H1 (cell line): ENCODE results near the gene TRIM24. TPM values are rescaled to one million over a fixed set of nuclear protein-coding genes. Genes with fewer than 3 reads are reported as not detected.

Experiments used
- CTCF ChIA-PET: fragments of 300-600 bp; sonication (Branson Sonifier 250); formaldehyde crosslinking; loops from one replicate; lab custom pipeline; 2021; ENCODE audit not compliant: partially characterized antibody; lab: Charles Lee
- POLR2A ChIA-PET: fragments of 300-600 bp; sonication (Branson Sonifier 250); formaldehyde crosslinking; loops from one replicate; lab custom pipeline; 2021; ENCODE audit warnings: inconsistent platforms; ENCODE audit not compliant: partially characterized antibody; lab: Charles Lee
- DNase-seq, 2 experiments: peaks; one replicate each; pipeline versions ENCODE4 v3.0.0 to v3.0.0-alpha.2; 2010 to 2022; ENCODE audit warnings: low spot score in 2 of 2, low read depth in 1 of 2, mixed read lengths in 1 of 2
- FAIRE-seq: peaks from 2 replicates; lab custom pipeline; 2011; peaks lifted over from hg19 to GRCh38; lab: Jason Lieb, UNC
- H2AFZ ChIP-seq: 2 replicates; pipeline ENCODE4 v1.8.1; 2012; ENCODE audit warnings: low read length, inconsistent platforms
- H2AK5ac ChIP-seq: 2 replicates; pipeline ENCODE4 v1.6.1; 2013; ENCODE audit warnings: low read depth, low read length
- H2BK120ac ChIP-seq: replicated peaks from 2 replicates; pipeline ENCODE3; 2013; ENCODE audit warnings: low read depth, low read length, inconsistent platforms
- H2BK12ac ChIP-seq: 2 replicates; pipeline ENCODE4 v1.6.1; 2013; ENCODE audit warnings: low read depth, low read length
- H2BK15ac ChIP-seq: 2 replicates; pipeline ENCODE4 v1.6.1; 2013; ENCODE audit warnings: low read length
- H2BK20ac ChIP-seq: 2 replicates; pipeline ENCODE4 v1.6.1; 2013; ENCODE audit warnings: low read length
- H2BK5ac ChIP-seq: 2 replicates; pipeline ENCODE4 v1.6.1; 2013; ENCODE audit warnings: low read depth, low read length
- H3K14ac ChIP-seq: 2 replicates; pipeline ENCODE4 v1.6.1; 2013; ENCODE audit warnings: inconsistent platforms; ENCODE audit not compliant: insufficient read length
- H3K18ac ChIP-seq: 2 replicates; pipeline ENCODE4 v1.6.1; 2013; ENCODE audit warnings: low read length; ENCODE audit errors: extremely low read depth
- H3K23ac ChIP-seq: 2 replicates; pipeline ENCODE4 v1.6.1; 2013; ENCODE audit warnings: inconsistent platforms; ENCODE audit not compliant: insufficient read length
- H3K23me2 ChIP-seq: 2 replicates; pipeline ENCODE4 v1.6.1; 2013; ENCODE audit warnings: low read depth, low read length
- H3K27ac ChIP-seq: 2 replicates; pipeline ENCODE4 v1.6.1; 2011; ENCODE audit warnings: low read depth, low read length, inconsistent platforms
- H3K27me3 ChIP-seq, 4 experiments: replicated peaks in 1 of 4; 1 replicate in 1 of 4; 2 replicates in 3 of 4; pipeline versions ENCODE4 v1.6.1 to v1.8.1; 2011 to 2013; ENCODE audit warnings: low read length in 3 of 4, mild to moderate bottlenecking in 3 of 4, inconsistent platforms in 2 of 4, mixed read lengths in 2 of 4, moderate library complexity in 1 of 4; ENCODE audit not compliant: control insufficient read depth in 3 of 4, insufficient read depth in 3 of 4; ENCODE audit errors: extremely low read depth in 1 of 4
- H3K36me3 ChIP-seq, 4 experiments: 2 replicates each; pipeline versions ENCODE4 v1.6.1 to v1.8.1; 2011 to 2013; ENCODE audit warnings: mild to moderate bottlenecking in 4 of 4, low read length in 3 of 4, moderate library complexity in 2 of 4, control low read depth in 1 of 4, inconsistent platforms in 1 of 4; ENCODE audit not compliant: insufficient read depth in 4 of 4, control insufficient read depth in 2 of 4
- H3K4ac ChIP-seq: replicated peaks from 2 replicates; pipeline ENCODE3; 2013; ENCODE audit warnings: low read length, low read depth, mixed read lengths, inconsistent platforms; ENCODE audit not compliant: insufficient read length
- H3K4me1 ChIP-seq, 4 experiments: replicated peaks in 1 of 4; 1 replicate in 1 of 4; 2 replicates in 3 of 4; pipeline versions ENCODE4 v1.6.1 to v1.8.1; 2011 to 2013; ENCODE audit warnings: low read length in 3 of 4, inconsistent platforms in 2 of 4, mixed read lengths in 1 of 4; ENCODE audit not compliant: insufficient read depth in 4 of 4, control insufficient read depth in 3 of 4
- H3K4me2 ChIP-seq, 2 experiments: 2 replicates each; pipeline versions ENCODE4 v1.6.1 to v1.8.1; 2011 to 2013; ENCODE audit warnings: low read depth in 2 of 2, low read length in 2 of 2, control low read depth in 1 of 2, inconsistent platforms in 1 of 2, mild to moderate bottlenecking in 1 of 2; ENCODE audit not compliant: insufficient read depth in 1 of 2
- H3K4me3 ChIP-seq, 4 experiments: fragments of 200-600, 300-600 bp in 1 of 4; sonication (generic), shearing (Covaris generic), sonication (Bioruptor Twin) in 1 of 4; 2 replicates each; pipeline versions ENCODE4 v1.5.1 to v1.8.1; 2011 to 2016; ENCODE audit warnings: low read length in 4 of 4, low read depth in 3 of 4, control low read depth in 2 of 4, inconsistent platforms in 2 of 4, mild to moderate bottlenecking in 2 of 4, mixed read lengths in 1 of 4, moderate library complexity in 1 of 4; ENCODE audit not compliant: insufficient read depth in 2 of 4; ENCODE audit errors: extremely low read depth in 1 of 4
- H3K56ac ChIP-seq: replicated peaks from 2 replicates; pipeline ENCODE3; 2013; ENCODE audit warnings: low read depth, mild to moderate bottlenecking, mixed read lengths, low read length, inconsistent platforms; ENCODE audit not compliant: insufficient read length
- H3K79me1 ChIP-seq: 2 replicates; pipeline ENCODE4 v1.6.1; 2013; ENCODE audit warnings: low read depth, low read length, control low read depth
- H3K79me2 ChIP-seq, 2 experiments: 2 replicates each; pipeline versions ENCODE4 v1.6.1 to v1.8.1; 2012 to 2013; ENCODE audit warnings: low read length in 2 of 2, mild to moderate bottlenecking in 2 of 2, inconsistent platforms in 1 of 2; ENCODE audit not compliant: insufficient read depth in 2 of 2, control insufficient read depth in 1 of 2
- H3K9ac ChIP-seq, 4 experiments: replicated peaks in 1 of 4; 1 replicate in 1 of 4; 2 replicates in 3 of 4; pipeline versions ENCODE4 v1.6.1 to v1.8.1; 2011 to 2013; ENCODE audit warnings: low read depth in 3 of 4, low read length in 3 of 4, control low read depth in 2 of 4, mild to moderate bottlenecking in 2 of 4, moderate library complexity in 2 of 4, inconsistent platforms in 1 of 4; ENCODE audit errors: extremely low read depth in 1 of 4
- H3K9me3 ChIP-seq, 2 experiments: 2 replicates each; pipeline versions ENCODE4 v1.6.1 to v1.8.1; 2012 to 2013; ENCODE audit warnings: mild to moderate bottlenecking in 2 of 2, moderate library complexity in 2 of 2, control low read depth in 1 of 2, inconsistent platforms in 1 of 2, low read depth in 1 of 2, low read length in 1 of 2, mixed read lengths in 1 of 2; ENCODE audit not compliant: insufficient read depth in 2 of 2
- H4K20me1 ChIP-seq, 2 experiments: replicated peaks in 1 of 2; 2 replicates each; pipeline versions ENCODE3 to v1.8.1; 2011 to 2013; ENCODE audit warnings: inconsistent platforms in 2 of 2, low read length in 2 of 2, mild to moderate bottlenecking in 1 of 2; ENCODE audit not compliant: insufficient read depth in 2 of 2, control insufficient read depth in 1 of 2
- H4K5ac ChIP-seq: 2 replicates; pipeline ENCODE4 v1.6.1; 2013; ENCODE audit warnings: low read length, low read depth, mixed read lengths, inconsistent platforms; ENCODE audit not compliant: insufficient read length
- H4K8ac ChIP-seq: 2 replicates; pipeline ENCODE4 v1.8.0; 2013; ENCODE audit warnings: mild to moderate bottlenecking, moderate library complexity, low read length, inconsistent platforms; ENCODE audit not compliant: insufficient read depth; ENCODE audit errors: extremely low read depth
- H4K91ac ChIP-seq: replicated peaks from 2 replicates; pipeline ENCODE3; 2013; ENCODE audit warnings: low read length, mixed read lengths, inconsistent platforms; ENCODE audit not compliant: insufficient read length
- ATF2 ChIP-seq: IDR thresholded peaks from 2 replicates; pipeline ENCODE4 v1.6.1; 2012; ENCODE audit warnings: low read length, inconsistent platforms
- CTBP2 ChIP-seq: IDR thresholded peaks from 2 replicates; pipeline ENCODE4 v1.7.0; 2011; ENCODE audit warnings: borderline replicate concordance, mild to moderate bottlenecking, moderate library complexity, mixed read lengths, low read length; ENCODE audit not compliant: insufficient read depth, insufficient read length
- FOSL1 ChIP-seq: IDR thresholded peaks from 2 replicates; pipeline ENCODE4 v1.6.1; 2011; ENCODE audit warnings: mild to moderate bottlenecking, low read depth, low read length, moderate library complexity; ENCODE audit not compliant: insufficient read depth
- GTF2F1 ChIP-seq: IDR thresholded peaks from 2 replicates; pipeline ENCODE4 v1.6.1; 2012; ENCODE audit warnings: low read depth, low read length, improper control_type of control experiment, borderline replicate concordance
- SIX5 ChIP-seq: IDR thresholded peaks from 2 replicates; pipeline ENCODE4 v1.6.1; 2011; ENCODE audit warnings: mild to moderate bottlenecking, low read depth, low read length
- TAF1 ChIP-seq: IDR thresholded peaks from 2 replicates; pipeline ENCODE4 v1.6.1; 2011; ENCODE audit warnings: mild to moderate bottlenecking, low read depth, low read length
- WGBS, 2 experiments: shearing (Covaris generic) in 1 of 2; methylation state at CpG; one replicate each; pipeline versions ENCODE4 v1.1.6 to v1.1.7; 2013 to 2015; ENCODE audit warnings: low lambda C conversion rate in 2 of 2, mixed read lengths in 2 of 2, inconsistent platforms in 1 of 2, low coverage in 1 of 2, missing lambda C conversion rate in 1 of 2; ENCODE audit not compliant: insufficient replicate concordance in 2 of 2, insufficient coverage in 1 of 2, insufficient read length in 1 of 2; ENCODE audit errors: extremely low coverage in 1 of 2, missing lambda C conversion rate in 1 of 2; 5-methylcytosine and 5-hydroxymethylcytosine counted together
- polyA plus RNA-seq, 7 experiments: library from polyadenylated mRNA; depleted of rRNA in 3 of 7; stranded (reverse) in 5 of 7; unstranded in 2 of 7; fragments of >200 nt in 5 of 7; fragments of 200-250 nt in 2 of 7; gene quantifications; 1 replicate in 5 of 7; 2 replicates in 1 of 7; 4 replicates in 1 of 7; pipeline versions ENCODE4 v1.2.1 to v1.2.3, GENCODE V29; 2011 to 2013; ENCODE audit warnings: missing spikeins in 2 of 7, mixed read lengths in 2 of 7
- total RNA-seq: library from RNA; stranded (reverse); fragmentation: NEBNext Ultra II Directional; extraction: Animal tissue kit (Norgen Biotek cat#: 25700); gene quantifications from 2 replicates; pipeline ENCODE4 v1.2.1, GENCODE V29; 2021

TRIM24 gene
- total and polyA plus RNA-seq, 2 of the 8 experiments (the other 6 are each of a cell fraction or from before 2014, with no cell fraction given): 67.6 to 149 TPM

- H3K4me3 ChIP-seq: no peak overlapping the region
- POLR2A ChIA-PET: interaction anchor here (0.7 kb wide), 1 partner anchor 59 kb away, joined by 4 read pairs; no protein-coding TSS in a partner anchor
- DNase-seq (no peak), FAIRE-seq (no peak)
- no peak overlapping the region for H4K5ac ChIP-seq
- H2BK15ac ChIP-seq: no peak overlapping the region
- no peak overlapping the region for H2BK12ac ChIP-seq
- no peaks in the 10 kb centered on the region; the same call in 1 of the 2 replicates for H3K23me2 ChIP-seq
- no peak overlapping the region for H2AK5ac ChIP-seq
- H3K9me3 ChIP-seq: no peaks in the 10 kb centered on the region
- no peak overlapping the region for H4K8ac ChIP-seq
- no peak overlapping the region for H3K4me2 ChIP-seq
- H3K4me1 ChIP-seq: 0 out of 7 replicates have a peak, but pooled peaks cover 0 to 2% (median 0%) of the 10 kb centered on the region in 4 experiments
- H3K4ac ChIP-seq: no peak overlapping the region
- H3K14ac ChIP-seq: no peak overlapping the region
- H4K91ac ChIP-seq: no peak overlapping the region
- H3K9ac ChIP-seq: no peak overlapping the region
- H3K36me3 ChIP-seq: peaks cover 25 to 100% (median 68%) of the 10 kb centered on the region in 4 experiments
- 97% methylated on average over 5 of the region's 5 CpGs; no CpG with 5 or more reads in 1 of the 2 experiments for WGBS, 2 experiments
- no peak overlapping the region for H3K18ac ChIP-seq
- no peaks in the 10 kb centered on the region; the same call in 1 of the 2 replicates for H3K79me1 ChIP-seq
- TF ChIP-seq GTF2F1 (no peak), SIX5 (no peak), ATF2 (no peak), TAF1 (no peak), FOSL1 (no peak), CTBP2 (no peak)
- CTCF ChIA-PET: no interaction called here
- H3K27me3 ChIP-seq: no peaks in the 10 kb centered on the region
- H2BK20ac ChIP-seq: no peak overlapping the region
- no peak overlapping the region for H3K56ac ChIP-seq
- no peak overlapping the region for H2BK120ac ChIP-seq
- H4K20me1 ChIP-seq: peaks cover 0 to 1% of the 10 kb centered on the region in 2 experiments
- H3K23ac ChIP-seq: no peak overlapping the region
- peaks cover 0 to 11% of the 10 kb centered on the region in 2 experiments; a peak in 1 of 4 replicates for H3K79me2 ChIP-seq
- no peak overlapping the region for H2AFZ ChIP-seq
- H2BK5ac ChIP-seq: no peak overlapping the region
- H3K27ac ChIP-seq: no peak overlapping the region
These were observed 115.9 kb downstream of the TRIM24 start for GRCh38 chr7:138575897-138576428.
